ENCODE measurements around the gene PIGU.

PIGU gene

DNA sequence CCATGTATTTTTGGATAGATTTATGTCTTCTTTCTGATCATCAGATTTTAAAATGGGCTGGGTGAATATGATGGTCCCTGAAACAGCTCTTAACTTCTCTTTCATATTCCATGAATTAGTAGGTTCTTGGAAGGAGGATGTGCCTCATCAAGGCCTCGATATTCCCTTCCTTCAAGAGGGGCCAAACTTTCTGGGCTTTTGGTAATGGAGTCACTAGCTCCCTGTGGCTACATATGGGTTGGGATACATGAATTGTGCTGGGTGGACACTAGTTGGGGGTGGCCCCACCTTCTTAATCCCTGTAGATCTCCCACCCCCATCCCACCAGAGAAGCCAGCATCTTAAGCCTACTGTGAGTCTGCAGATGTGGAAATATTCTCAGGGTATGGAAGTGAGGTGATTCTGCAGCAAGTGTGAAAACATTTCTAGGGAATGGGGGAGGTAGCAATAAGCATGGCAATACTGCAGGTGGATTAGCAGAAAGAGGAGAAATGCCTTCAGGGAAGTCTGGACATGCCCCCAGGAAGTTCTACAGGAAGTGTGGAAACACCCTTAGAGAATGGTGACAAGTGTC is 29.5 kb upstream of the PIGU start:
- H3K4me1 ChIP-seq (ENCODE audit: control insufficient read depth, low read length): peaks cover 36% of the 10 kb centered on the region
- no peak overlapping the region for H3K27ac ChIP-seq (ENCODE audit: low read depth, low read length)
- H3K9me3 ChIP-seq (ENCODE audit: control insufficient read depth, insufficient read depth, low read length): no peaks in the 10 kb centered on the region
- no peak overlapping the region for H3K4me3 ChIP-seq (ENCODE audit: low read length)
- peaks cover 12% of the 10 kb centered on the region for H3K27me3 ChIP-seq (ENCODE audit: control insufficient read depth, low read length)
- H4K20me1 ChIP-seq (ENCODE audit: control insufficient read depth, insufficient read depth, low read depth, low read length): no peaks in the 10 kb centered on the region
- H3F3A ChIP-seq (ENCODE audit: control insufficient read depth, insufficient read depth): peaks cover 14% of the 10 kb centered on the region
- no peak for TF ChIP-seq EZH2phosphoT487 (IDR thresholded peaks at IDR 0.05; ENCODE audit: borderline replicate concordance, low read length)
- TF ChIP-seq, protein P1, sequence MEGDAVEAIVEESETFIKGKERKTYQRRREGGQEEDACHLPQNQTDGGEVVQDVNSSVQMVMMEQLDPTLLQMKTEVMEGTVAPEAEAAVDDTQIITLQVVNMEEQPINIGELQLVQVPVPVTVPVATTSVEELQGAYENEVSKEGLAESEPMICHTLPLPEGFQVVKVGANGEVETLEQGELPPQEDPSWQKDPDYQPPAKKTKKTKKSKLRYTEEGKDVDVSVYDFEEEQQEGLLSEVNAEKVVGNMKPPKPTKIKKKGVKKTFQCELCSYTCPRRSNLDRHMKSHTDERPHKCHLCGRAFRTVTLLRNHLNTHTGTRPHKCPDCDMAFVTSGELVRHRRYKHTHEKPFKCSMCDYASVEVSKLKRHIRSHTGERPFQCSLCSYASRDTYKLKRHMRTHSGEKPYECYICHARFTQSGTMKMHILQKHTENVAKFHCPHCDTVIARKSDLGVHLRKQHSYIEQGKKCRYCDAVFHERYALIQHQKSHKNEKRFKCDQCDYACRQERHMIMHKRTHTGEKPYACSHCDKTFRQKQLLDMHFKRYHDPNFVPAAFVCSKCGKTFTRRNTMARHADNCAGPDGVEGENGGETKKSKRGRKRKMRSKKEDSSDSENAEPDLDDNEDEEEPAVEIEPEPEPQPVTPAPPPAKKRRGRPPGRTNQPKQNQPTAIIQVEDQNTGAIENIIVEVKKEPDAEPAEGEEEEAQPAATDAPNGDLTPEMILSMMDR (IDR thresholded peaks at IDR 0.05; ENCODE audit: low read depth, low read length, poor library complexity, severe bottlenecking): no peak
- H3K9me2 ChIP-seq (replicated peaks; ENCODE audit: control insufficient read depth, low read length): no peaks in the 10 kb centered on the region
- H3K79me2 ChIP-seq (ENCODE audit: control insufficient read depth, low read length): no peaks in the 10 kb centered on the region
- H3K4me2 ChIP-seq (ENCODE audit: low read length): no peak overlapping the region
- H3K36me3 ChIP-seq (ENCODE audit: control insufficient read depth, low read length): no peaks in the 10 kb centered on the region

DNA sequence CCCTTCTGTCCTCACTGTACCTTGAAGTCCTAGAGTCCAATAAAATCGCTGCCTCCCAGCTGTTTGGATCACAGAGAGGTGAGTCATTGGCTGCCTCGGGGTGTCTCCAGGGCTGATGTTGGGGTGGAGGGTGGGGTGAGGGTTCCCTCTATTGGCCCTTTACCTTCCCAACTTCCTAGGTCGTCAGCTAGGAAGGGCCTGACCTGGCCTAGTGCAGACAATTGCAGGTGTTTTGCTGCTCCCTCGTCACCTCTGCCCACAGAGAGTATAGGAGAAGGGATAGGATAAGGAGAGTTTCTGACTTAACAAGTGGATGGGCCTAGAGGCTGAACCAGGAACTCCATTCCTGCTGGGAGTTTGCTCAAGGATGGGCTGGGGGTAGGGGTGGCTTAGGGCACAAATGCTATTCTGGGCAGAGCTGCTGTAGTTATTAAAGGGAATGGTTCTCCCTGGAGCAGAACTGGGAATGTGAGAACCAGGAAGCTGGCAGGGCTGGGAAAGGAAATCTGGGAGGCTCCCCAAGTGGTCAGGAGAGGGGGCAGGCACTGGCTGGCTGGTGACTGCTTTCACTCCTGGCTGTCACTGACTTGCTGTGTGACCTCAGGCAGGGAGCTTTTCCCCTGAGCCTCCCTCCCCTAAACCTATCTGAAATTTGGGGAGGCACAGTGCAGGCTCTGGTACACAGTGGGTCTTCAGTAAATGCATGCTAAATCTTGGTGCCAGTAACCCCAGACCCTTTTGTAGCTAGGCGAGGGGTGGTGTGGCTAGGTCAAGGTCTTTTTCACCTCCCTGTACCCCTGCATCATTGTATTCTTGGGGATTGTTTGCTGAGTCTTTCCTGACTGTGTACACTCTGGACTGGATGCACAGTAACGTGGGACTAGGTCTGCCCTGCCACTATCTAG is 28.8 kb upstream of the PIGU start:
- Histone ChIP-seq H3K9me2 (replicated peaks; ENCODE audit: control insufficient read depth, low read length) (no peaks in the 10 kb centered on the region), H3K4me3 (ENCODE audit: low read length) (peak overlapping the region; percentile 85; the same call in 1 of the 2 replicates), H3K9me3 (ENCODE audit: control insufficient read depth, insufficient read depth, low read length) (no peaks in the 10 kb centered on the region), H3K4me2 (ENCODE audit: low read length) (peak overlapping the region; percentile 97), H4K20me1 (ENCODE audit: control insufficient read depth, insufficient read depth, low read depth, low read length) (no peaks in the 10 kb centered on the region), H3F3A (ENCODE audit: control insufficient read depth, insufficient read depth) (peaks cover 14% of the 10 kb centered on the region), H3K36me3 (ENCODE audit: control insufficient read depth, low read length) (no peaks in the 10 kb centered on the region), H3K4me1 (ENCODE audit: control insufficient read depth, low read length) (peaks cover 35% of the 10 kb centered on the region), H3K79me2 (ENCODE audit: control insufficient read depth, low read length) (no peaks in the 10 kb centered on the region), H3K27me3 (ENCODE audit: control insufficient read depth, low read length) (peaks cover 12% of the 10 kb centered on the region), H3K27ac (ENCODE audit: low read depth, low read length) (peak overlapping the region; percentile 7; the same call in 1 of the 2 replicates)
- TF ChIP-seq EZH2phosphoT487 (IDR thresholded peaks at IDR 0.05; ENCODE audit: borderline replicate concordance, low read length): no peak
- TF ChIP-seq, protein P1 (IDR thresholded peaks at IDR 0.05; ENCODE audit: low read depth, low read length, poor library complexity, severe bottlenecking): peak; percentile 20

DNA sequence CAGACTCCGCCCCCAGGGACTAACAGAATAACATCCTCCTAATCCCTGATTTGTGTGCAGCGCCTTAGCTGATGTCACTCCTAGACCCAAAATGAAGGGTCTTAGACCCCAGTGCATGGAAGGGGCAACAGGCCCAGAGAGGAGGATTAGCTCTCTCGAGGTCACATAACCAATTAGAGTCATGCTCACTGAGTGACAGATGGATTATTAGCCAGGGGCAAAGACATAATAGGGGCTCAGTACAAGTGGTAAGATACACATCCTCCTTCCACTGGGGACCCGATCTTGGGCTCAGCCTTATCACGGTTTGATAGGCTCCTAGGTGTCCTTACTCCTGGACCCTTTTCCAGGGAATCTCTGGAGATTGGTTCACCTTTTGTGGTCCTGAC is 28.1 kb upstream of the PIGU start:
- H3K4me3 ChIP-seq (ENCODE audit: low read length): peak overlapping the region; percentile 85
- peaks cover 28% of the 10 kb centered on the region for H3K4me1 ChIP-seq (ENCODE audit: control insufficient read depth, low read length)
- H3K27ac ChIP-seq (ENCODE audit: low read depth, low read length): peak overlapping the region; percentile 7; the same call in 1 of the 2 replicates
- peak overlapping the region; percentile 97 for H3K4me2 ChIP-seq (ENCODE audit: low read length)
- no peaks in the 10 kb centered on the region for H3K9me3 ChIP-seq (ENCODE audit: control insufficient read depth, insufficient read depth, low read length)
- H3F3A ChIP-seq (ENCODE audit: control insufficient read depth, insufficient read depth): peaks cover 14% of the 10 kb centered on the region
- no peaks in the 10 kb centered on the region for H4K20me1 ChIP-seq (ENCODE audit: control insufficient read depth, insufficient read depth, low read depth, low read length)
- H3K9me2 ChIP-seq (replicated peaks; ENCODE audit: control insufficient read depth, low read length): no peaks in the 10 kb centered on the region
- H3K79me2 ChIP-seq (ENCODE audit: control insufficient read depth, low read length): no peaks in the 10 kb centered on the region
- H3K36me3 ChIP-seq (ENCODE audit: control insufficient read depth, low read length): no peaks in the 10 kb centered on the region
- peaks cover 10% of the 10 kb centered on the region for H3K27me3 ChIP-seq (ENCODE audit: control insufficient read depth, low read length)
- no peak for TF ChIP-seq EZH2phosphoT487 (IDR thresholded peaks at IDR 0.05; ENCODE audit: borderline replicate concordance, low read length)
- TF ChIP-seq, protein P1 (IDR thresholded peaks at IDR 0.05; ENCODE audit: low read depth, low read length, poor library complexity, severe bottlenecking): no peak

Data from DOHH2 (cell line).